PFSK-1 (cell line): ENCODE data around the gene HOXD11.

ENCODE experiments used
- FOXP2 ChIP-seq: optimal IDR thresholded peaks from 2 replicates; pipeline ENCODE3; 2011; ENCODE audit warnings: borderline replicate concordance, control low read depth, inconsistent platforms; ENCODE audit not compliant: insufficient read depth; ENCODE audit errors: extremely low read length, extremely low read depth
- POLR2AphosphoS5 ChIP-seq: IDR thresholded peaks from 2 replicates; pipeline ENCODE4 v1.6.1; 2012; ENCODE audit warnings: low read depth, mild to moderate bottlenecking, control low read depth, low read length, moderate library complexity
- REST ChIP-seq, 2 experiments: IDR thresholded peaks; 2 replicates each; pipeline versions ENCODE4 v1.6.1 to v1.8.0; 2011 to 2012; ENCODE audit warnings: low read depth in 2 of 2, low read length in 2 of 2, control low read depth in 1 of 2, inconsistent platforms in 1 of 2, mild to moderate bottlenecking in 1 of 2, moderate library complexity in 1 of 2; ENCODE audit not compliant: insufficient read depth in 1 of 2
- SIN3A ChIP-seq: IDR thresholded peaks from 2 replicates; pipeline ENCODE4 v1.6.1; 2012; ENCODE audit warnings: mild to moderate bottlenecking, low read length, moderate library complexity, borderline replicate concordance; ENCODE audit not compliant: insufficient read depth
- TAF1 ChIP-seq: IDR thresholded peaks from 2 replicates; pipeline ENCODE4 v1.6.1; 2012; ENCODE audit warnings: low read length, control low read depth, borderline replicate concordance; ENCODE audit not compliant: insufficient read depth

The HOXD11 gene

GRCh38 chr2:176128172-176128981, 21.3 kb downstream of the HOXD11 start:
- TF ChIP-seq POLR2AphosphoS5 (no peak), SIN3A (no peak), FOXP2 (no peak), REST (IDR thresholded peaks at IDR 0.05; ENCODE audit: insufficient read depth in 1 of 2, low read depth in 2 of 2, low read length in 2 of 2) (no peak), TAF1 (no peak)

GRCh38 chr2:176128982-176129796, 22.1 kb downstream of the HOXD11 start, which contains the start of gene HOXD8:
TSS of gene HOXD8 (plus strand) at chr2:176129705. CDS start at chr2:176130367, 662 bp downstream.
- TF ChIP-seq SIN3A = no peak
- peak; percentile 88 for TF ChIP-seq FOXP2

- no peak for TF ChIP-seq POLR2AphosphoS5
- TF ChIP-seq FOXP2 = no peak
- TF ChIP-seq TAF1 = no peak
- no peak for TF ChIP-seq REST (IDR thresholded peaks at IDR 0.05; ENCODE audit: insufficient read depth in 1 of 2, low read depth in 2 of 2, low read length in 2 of 2)
- TF ChIP-seq SIN3A = no peak
Observed at GRCh38 chr2:176129813-176130146, 22.7 kb downstream of the HOXD11 start.

- TF ChIP-seq TAF1 (no peak), FOXP2 (peak; percentile 6)
Observed at GRCh38 chr2:176130147-176130956, 23.3 kb downstream of the HOXD11 start.

GRCh38 chr2:176130957-176131847, 24.1 kb downstream of the HOXD11 start:
- no peak for TF ChIP-seq REST (IDR thresholded peaks at IDR 0.05; ENCODE audit: insufficient read depth in 1 of 2, low read depth in 2 of 2, low read length in 2 of 2)
- no peak for TF ChIP-seq POLR2AphosphoS5
- no peak for TF ChIP-seq SIN3A
- TF ChIP-seq TAF1 = no peak
- no peak for TF ChIP-seq FOXP2
